Memory B cell (primary cell): ENCODE results near the gene CNR1.
"Not testable (repeated sequence)": the region's sequence is repeated elsewhere in the genome, so short reads cannot be mapped to it uniquely, and the experiment has no call there.

ENCODE experiments used
- ATAC-seq: fragments of 150-1000 bp; cut with Tn5 transposase; 2 replicates; pipeline ENCODE4 v1.10.0; 2021; ENCODE audit warnings: low read depth, mild to moderate bottlenecking, moderate library complexity
- DNase-seq, 2 donors: peaks; one replicate each; pipeline ENCODE4 v3.0.0; 2022; ENCODE audit warnings: low spot score in 2 of 2
- H3K27ac Mint-ChIP-seq: one replicate; pipeline ENCODE4 v1.8.0; 2022; ENCODE audit warnings: mild to moderate bottlenecking, moderate library complexity, mixed read lengths
- H3K27me3 Mint-ChIP-seq: one replicate; pipeline ENCODE4 v1.8.0; 2022; ENCODE audit warnings: mixed read lengths
- H3K36me3 Mint-ChIP-seq: one replicate; pipeline ENCODE4 v1.8.0; 2022; ENCODE audit warnings: mild to moderate bottlenecking, mixed read lengths
- H3K4me1 Mint-ChIP-seq: one replicate; pipeline ENCODE4 v1.8.0; 2022; ENCODE audit warnings: mixed read lengths
- H3K4me3 Mint-ChIP-seq: one replicate; pipeline ENCODE4 v1.8.0; 2022; ENCODE audit warnings: mild to moderate bottlenecking, moderate library complexity, mixed read lengths
- H3K9me3 Mint-ChIP-seq: one replicate; pipeline ENCODE4 v1.8.0; 2022; ENCODE audit warnings: mixed read lengths

Gene CNR1

GRCh38 chr6:88165844-88166492 lies at the start of gene CNR1:
Gene CNR1 (minus strand): TSS chr6:88166347. CDS start chr6:88145274, 21,073 bp downstream.
- peak; percentile 48 for ATAC-seq
- H3K27me3 Mint-ChIP-seq: no peaks in the 10 kb centered on the region
- no peaks in the 10 kb centered on the region for H3K9me3 Mint-ChIP-seq
- H3K36me3 Mint-ChIP-seq: no peaks in the 10 kb centered on the region
- H3K4me1 Mint-ChIP-seq: peaks cover 29% of the 10 kb centered on the region
- DNase-seq: peak in 1 of 2 donors; percentile 29
- peak within 1 kb of the TSS; percentile 88 for H3K4me3 Mint-ChIP-seq
- H3K27ac Mint-ChIP-seq: peak within 1 kb of the TSS; percentile 92

GRCh38 chr6:88211446-88211845 lies 45.3 kb upstream of the CNR1 start:
- Mint-ChIP-seq H3K36me3 (no peaks in the 10 kb centered on the region), H3K27ac (no peak overlapping the region), H3K9me3 (no peaks in the 10 kb centered on the region), H3K4me3 (no peak overlapping the region), H3K27me3 (no peaks in the 10 kb centered on the region), H3K4me1 (no peaks in the 10 kb centered on the region)
- no peak for ATAC-seq
- DNase-seq: no peak

- DNase-seq (no peak), ATAC-seq (no peak)
- no peaks in the 10 kb centered on the region for H3K36me3 Mint-ChIP-seq
- no peaks in the 10 kb centered on the region for H3K27me3 Mint-ChIP-seq
- peaks cover 5% of the 10 kb centered on the region for H3K9me3 Mint-ChIP-seq
- no peaks in the 10 kb centered on the region for H3K4me1 Mint-ChIP-seq
- H3K27ac Mint-ChIP-seq: no peak overlapping the region
- H3K4me3 Mint-ChIP-seq: no peak overlapping the region
These were observed 43.2 kb upstream of the CNR1 start for GRCh38 chr6:88209301-88209700.

- Mint-ChIP-seq H3K9me3 (peaks cover 8% of the 10 kb centered on the region), H3K27ac (no peak overlapping the region), H3K36me3 (no peaks in the 10 kb centered on the region), H3K4me1 (no peaks in the 10 kb centered on the region), H3K27me3 (no peaks in the 10 kb centered on the region), H3K4me3 (no peak overlapping the region)
- DNase-seq (no peak), ATAC-seq (no peak)
These were observed 42.6 kb upstream of the CNR1 start for GRCh38 chr6:88208726-88209125.

- H3K4me3 Mint-ChIP-seq, H3K27me3 Mint-ChIP-seq, H3K4me1 Mint-ChIP-seq, H3K36me3 Mint-ChIP-seq, H3K27ac Mint-ChIP-seq, ATAC-seq, DNase-seq: not testable (repeated sequence)
- H3K9me3 Mint-ChIP-seq: peaks cover 20% of the 10 kb centered on the region
These were observed 35.6 kb upstream of the CNR1 start for GRCh38 chr6:88201734-88202133.

GRCh38 chr6:88184921-88185320 lies 18.8 kb upstream of the CNR1 start:
- Mint-ChIP-seq H3K4me1 (peaks cover 6% of the 10 kb centered on the region), H3K9me3 (no peaks in the 10 kb centered on the region), H3K36me3 (no peaks in the 10 kb centered on the region), H3K27ac (no peak overlapping the region), H3K4me3 (no peak overlapping the region), H3K27me3 (no peaks in the 10 kb centered on the region)
- no peak for ATAC-seq
- no peak for DNase-seq

- no peaks in the 10 kb centered on the region for H3K27me3 Mint-ChIP-seq
- H3K9me3 Mint-ChIP-seq: no peaks in the 10 kb centered on the region
- DNase-seq (no peak), ATAC-seq (no peak)
- no peak overlapping the region for H3K4me3 Mint-ChIP-seq
- H3K27ac Mint-ChIP-seq: no peak overlapping the region
- no peaks in the 10 kb centered on the region for H3K36me3 Mint-ChIP-seq
- peaks cover 15% of the 10 kb centered on the region for H3K4me1 Mint-ChIP-seq
These were observed 17.3 kb upstream of the CNR1 start for GRCh38 chr6:88183471-88183870.

GRCh38 chr6:88179692-88180091 lies 13.5 kb upstream of the CNR1 start:
- Mint-ChIP-seq H3K27ac (peak overlapping the region; percentile 93), H3K9me3 (no peaks in the 10 kb centered on the region), H3K36me3 (no peaks in the 10 kb centered on the region), H3K4me3 (peak overlapping the region; percentile 82), H3K27me3 (no peaks in the 10 kb centered on the region), H3K4me1 (peaks cover 33% of the 10 kb centered on the region)
- peak; percentile 42 to 57 for DNase-seq
- ATAC-seq: peak; percentile 76

GRCh38 chr6:88177961-88178464 lies 11.9 kb upstream of the CNR1 start:
- DNase-seq (peak in 1 of 2 donors; percentile 38), ATAC-seq (peak; percentile 75)
- no peaks in the 10 kb centered on the region for H3K27me3 Mint-ChIP-seq
- H3K9me3 Mint-ChIP-seq: no peaks in the 10 kb centered on the region
- no peaks in the 10 kb centered on the region for H3K36me3 Mint-ChIP-seq
- peak overlapping the region; percentile 32 for H3K4me3 Mint-ChIP-seq
- H3K4me1 Mint-ChIP-seq: peaks cover 31% of the 10 kb centered on the region
- peak overlapping the region; percentile 93 for H3K27ac Mint-ChIP-seq

- ATAC-seq (no peak), DNase-seq (no peak)
- Mint-ChIP-seq H3K4me1 (peaks cover 26% of the 10 kb centered on the region), H3K27me3 (no peaks in the 10 kb centered on the region), H3K27ac (no peak overlapping the region), H3K36me3 (no peaks in the 10 kb centered on the region), H3K9me3 (no peaks in the 10 kb centered on the region), H3K4me3 (peak overlapping the region; percentile 41)
These were observed 8.8 kb upstream of the CNR1 start for GRCh38 chr6:88174906-88175305.

- ATAC-seq: no peak
- H3K27me3 Mint-ChIP-seq: no peaks in the 10 kb centered on the region
These were observed 5.2 kb upstream of the CNR1 start for GRCh38 chr6:88171312-88171711.

GRCh38 chr6:88168362-88168761 lies 2.2 kb upstream of the CNR1 start:
- H3K4me1 Mint-ChIP-seq: peaks cover 28% of the 10 kb centered on the region
- no peaks in the 10 kb centered on the region for H3K9me3 Mint-ChIP-seq
- ATAC-seq: no peak
- no peaks in the 10 kb centered on the region for H3K27me3 Mint-ChIP-seq
- no peak overlapping the region for H3K27ac Mint-ChIP-seq
- no peak for DNase-seq
- H3K4me3 Mint-ChIP-seq: peak overlapping the region; percentile 21
- no peaks in the 10 kb centered on the region for H3K36me3 Mint-ChIP-seq

More at GRCh38 chr6:88171312-88171711, 5.2 kb upstream of the CNR1 start:
- no peaks in the 10 kb centered on the region for H3K36me3 Mint-ChIP-seq
- H3K4me1 Mint-ChIP-seq: peaks cover 21% of the 10 kb centered on the region
- no peaks in the 10 kb centered on the region for H3K9me3 Mint-ChIP-seq
- H3K4me3 Mint-ChIP-seq: no peak overlapping the region
- H3K27ac Mint-ChIP-seq: no peak overlapping the region
- no peak for DNase-seq

GRCh38 chr6:88167352-88167937 lies 1.3 kb upstream of the CNR1 start:
- H3K27me3 Mint-ChIP-seq: no peaks in the 10 kb centered on the region

GRCh38 chr6:88166493-88167351 lies 575 bp upstream of the CNR1 start:
- peak; percentile 25 for ATAC-seq
- H3K27me3 Mint-ChIP-seq: no peaks in the 10 kb centered on the region
- no peaks in the 10 kb centered on the region for H3K9me3 Mint-ChIP-seq
- peak; percentile 41 to 72 for DNase-seq
- peak overlapping the region; percentile 88 for H3K4me3 Mint-ChIP-seq
- no peaks in the 10 kb centered on the region for H3K36me3 Mint-ChIP-seq
- H3K27ac Mint-ChIP-seq: peak overlapping the region; percentile 92
- H3K4me1 Mint-ChIP-seq: peaks cover 29% of the 10 kb centered on the region

More at GRCh38 chr6:88167352-88167937, 1.3 kb upstream of the CNR1 start:
- DNase-seq: peak; percentile 45 to 54
- ATAC-seq: peak; percentile 46
- Mint-ChIP-seq H3K27ac (peak overlapping the region; percentile 92), H3K4me3 (peak overlapping the region; percentile 80), H3K36me3 (no peaks in the 10 kb centered on the region), H3K9me3 (no peaks in the 10 kb centered on the region), H3K4me1 (peaks cover 29% of the 10 kb centered on the region)
